BLaER1 (cell line): ENCODE data around the gene CCDC68.

Experiments
- H3K27ac ChIP-seq: shearing (Covaris generic); formaldehyde crosslinking; 2 replicates; pipeline ENCODE4 v1.8.1; 2022
- H3K27me3 ChIP-seq: shearing (Covaris generic); formaldehyde crosslinking; 2 replicates; pipeline ENCODE4 v1.8.1; 2022
- H3K36me3 ChIP-seq: shearing (Covaris generic); formaldehyde crosslinking; 2 replicates; pipeline ENCODE4 v1.8.1; 2022
- H3K4me1 ChIP-seq: shearing (Covaris generic); formaldehyde crosslinking; 2 replicates; pipeline ENCODE4 v1.8.1; 2022
- H3K4me2 ChIP-seq: shearing (Covaris generic); formaldehyde crosslinking; 2 replicates; pipeline ENCODE4 v1.8.1; 2022
- H3K4me3 ChIP-seq: shearing (Covaris generic); formaldehyde crosslinking; 2 replicates; pipeline ENCODE4 v1.8.1; 2022
- H3K9ac ChIP-seq: shearing (Covaris generic); formaldehyde crosslinking; 2 replicates; pipeline ENCODE4 v1.8.1; 2022
- H3K9me3 ChIP-seq: shearing (Covaris generic); formaldehyde crosslinking; 2 replicates; pipeline ENCODE4 v1.8.1; 2022
- H4K20me1 ChIP-seq: shearing (Covaris generic); formaldehyde crosslinking; 2 replicates; pipeline ENCODE4 v1.8.1; 2022
- Cebpa-rat ChIP-seq: shearing (Covaris generic); IDR thresholded peaks from 2 replicates; pipeline ENCODE4 v1.8.1; 2022

The CCDC68 gene

GRCh38 chr18:54958704-54959625 lies at the start of gene CCDC68:
Gene CCDC68, minus strand, starts transcription at chr18:54959461. Its CDS starts 16,670 bp downstream, at chr18:54942791.
- no peaks in the 10 kb centered on the region for H3K36me3 ChIP-seq
- H4K20me1 ChIP-seq = no peaks in the 10 kb centered on the region
- H3K27me3 ChIP-seq = no peaks in the 10 kb centered on the region
- peaks cover 6% of the 10 kb centered on the region for H3K9me3 ChIP-seq
- no peak for TF ChIP-seq Cebpa-rat
- no peaks in the 10 kb centered on the region for H3K4me1 ChIP-seq
- no peak within 1 kb of the TSS for H3K4me3 ChIP-seq
- H3K9ac ChIP-seq = no peak within 1 kb of the TSS
- no peak within 1 kb of the TSS for H3K27ac ChIP-seq
- no peak within 1 kb of the TSS for H3K4me2 ChIP-seq

GRCh38 chr18:55007602-55008001 lies 48.3 kb upstream of the CCDC68 start:
- Histone ChIP-seq H3K27ac (no peak overlapping the region), H3K36me3 (no peaks in the 10 kb centered on the region), H3K4me3 (no peak overlapping the region), H3K4me2 (no peak overlapping the region), H3K27me3 (no peaks in the 10 kb centered on the region), H3K9ac (no peak overlapping the region), H4K20me1 (no peaks in the 10 kb centered on the region), H3K4me1 (no peaks in the 10 kb centered on the region), H3K9me3 (no peaks in the 10 kb centered on the region; the same call in 1 of the 2 replicates)
- TF ChIP-seq Cebpa-rat = no peak

GRCh38 chr18:55003695-55004094 lies 44.4 kb upstream of the CCDC68 start:
- no peaks in the 10 kb centered on the region for H3K36me3 ChIP-seq
- no peaks in the 10 kb centered on the region for H4K20me1 ChIP-seq
- no peak for TF ChIP-seq Cebpa-rat
- no peaks in the 10 kb centered on the region for H3K9me3 ChIP-seq
- H3K4me3 ChIP-seq = no peak overlapping the region
- H3K27me3 ChIP-seq = no peaks in the 10 kb centered on the region
- H3K27ac ChIP-seq = no peak overlapping the region
- H3K4me1 ChIP-seq = no peaks in the 10 kb centered on the region
- H3K4me2 ChIP-seq = no peak overlapping the region
- H3K9ac ChIP-seq = no peak overlapping the region

GRCh38 chr18:55002261-55002660 lies 43.0 kb upstream of the CCDC68 start:
- Histone ChIP-seq H3K4me1 (no peaks in the 10 kb centered on the region), H4K20me1 (no peaks in the 10 kb centered on the region), H3K9me3 (no peaks in the 10 kb centered on the region), H3K4me2 (no peak overlapping the region), H3K4me3 (no peak overlapping the region), H3K36me3 (no peaks in the 10 kb centered on the region), H3K27me3 (no peaks in the 10 kb centered on the region), H3K9ac (no peak overlapping the region), H3K27ac (no peak overlapping the region)
- TF ChIP-seq Cebpa-rat = no peak

GRCh38 chr18:55001394-55002024 lies 42.2 kb upstream of the CCDC68 start:
- Histone ChIP-seq H3K27ac (no peak overlapping the region), H3K36me3 (no peaks in the 10 kb centered on the region), H4K20me1 (no peaks in the 10 kb centered on the region), H3K4me1 (no peaks in the 10 kb centered on the region), H3K9ac (no peak overlapping the region), H3K4me2 (no peak overlapping the region), H3K4me3 (no peak overlapping the region), H3K27me3 (no peaks in the 10 kb centered on the region), H3K9me3 (no peaks in the 10 kb centered on the region)
- TF ChIP-seq Cebpa-rat = no peak

- Histone ChIP-seq H3K27ac (no peak overlapping the region), H3K4me1 (no peaks in the 10 kb centered on the region), H3K9ac (no peak overlapping the region), H3K4me2 (no peak overlapping the region), H3K27me3 (no peaks in the 10 kb centered on the region), H4K20me1 (no peaks in the 10 kb centered on the region), H3K4me3 (no peak overlapping the region), H3K36me3 (no peaks in the 10 kb centered on the region), H3K9me3 (no peaks in the 10 kb centered on the region)
- no peak for TF ChIP-seq Cebpa-rat
Measured at GRCh38 chr18:55000529-55000928, 41.3 kb upstream of the CCDC68 start.

GRCh38 chr18:54999016-54999415 lies 39.8 kb upstream of the CCDC68 start:
- H3K36me3 ChIP-seq = no peaks in the 10 kb centered on the region
- TF ChIP-seq Cebpa-rat = no peak
- H3K4me3 ChIP-seq = no peak overlapping the region
- no peaks in the 10 kb centered on the region for H3K4me1 ChIP-seq
- no peaks in the 10 kb centered on the region for H3K9me3 ChIP-seq
- H3K9ac ChIP-seq = no peak overlapping the region
- H3K27me3 ChIP-seq = no peaks in the 10 kb centered on the region
- no peak overlapping the region for H3K27ac ChIP-seq
- no peaks in the 10 kb centered on the region for H4K20me1 ChIP-seq
- H3K4me2 ChIP-seq = no peak overlapping the region

GRCh38 chr18:54995421-54996143 lies 36.3 kb upstream of the CCDC68 start:
- H3K36me3 ChIP-seq = no peaks in the 10 kb centered on the region
- no peak for TF ChIP-seq Cebpa-rat

GRCh38 chr18:54991981-54992380 lies 32.7 kb upstream of the CCDC68 start:
- Histone ChIP-seq H3K27ac (no peak overlapping the region), H3K4me2 (no peak overlapping the region), H3K4me3 (no peak overlapping the region), H3K4me1 (no peaks in the 10 kb centered on the region), H4K20me1 (no peaks in the 10 kb centered on the region), H3K36me3 (no peaks in the 10 kb centered on the region), H3K9me3 (no peaks in the 10 kb centered on the region), H3K27me3 (no peaks in the 10 kb centered on the region), H3K9ac (no peak overlapping the region)
- TF ChIP-seq Cebpa-rat = no peak

More at GRCh38 chr18:54995421-54996143, 36.3 kb upstream of the CCDC68 start:
- no peaks in the 10 kb centered on the region for H3K9me3 ChIP-seq
- no peaks in the 10 kb centered on the region for H4K20me1 ChIP-seq
- no peak overlapping the region for H3K4me3 ChIP-seq
- H3K4me2 ChIP-seq = no peak overlapping the region
- no peaks in the 10 kb centered on the region for H3K27me3 ChIP-seq
- H3K9ac ChIP-seq = no peak overlapping the region
- no peaks in the 10 kb centered on the region for H3K4me1 ChIP-seq
- H3K27ac ChIP-seq = no peak overlapping the region

- Histone ChIP-seq H3K27ac (no peak overlapping the region), H3K9me3 (no peaks in the 10 kb centered on the region), H3K9ac (no peak overlapping the region), H3K27me3 (no peaks in the 10 kb centered on the region), H3K4me2 (no peak overlapping the region), H4K20me1 (no peaks in the 10 kb centered on the region), H3K4me3 (no peak overlapping the region), H3K4me1 (no peaks in the 10 kb centered on the region), H3K36me3 (no peaks in the 10 kb centered on the region)
- TF ChIP-seq Cebpa-rat = no peak
Measured at GRCh38 chr18:54984908-54985307, 25.6 kb upstream of the CCDC68 start.
